Measurements from ENCODE around the gene SPATA31D3. TPM values are rescaled to one million over a fixed set of nuclear protein-coding genes. Genes with fewer than 3 reads are reported as not detected.

Gene SPATA31D3
- total RNA-seq, 4 donors from 2014 or later, result 0.07 TPM; not detected in 3

Other genes starting within 250 kb of the SPATA31D3 start
- gene SPATA31D4, start 15.1 kb upstream of the SPATA31D3 start, total RNA-seq, result not detected
- under 1 TPM in 1 of 4 donors, not detected in 3; 0.07 TPM for gene SPATA31D1, start 45.3 kb downstream of the SPATA31D3 start, total RNA-seq

Data from uterus (tissue), 4 donors.